ENCODE data around the gene OPCML.

DNA sequence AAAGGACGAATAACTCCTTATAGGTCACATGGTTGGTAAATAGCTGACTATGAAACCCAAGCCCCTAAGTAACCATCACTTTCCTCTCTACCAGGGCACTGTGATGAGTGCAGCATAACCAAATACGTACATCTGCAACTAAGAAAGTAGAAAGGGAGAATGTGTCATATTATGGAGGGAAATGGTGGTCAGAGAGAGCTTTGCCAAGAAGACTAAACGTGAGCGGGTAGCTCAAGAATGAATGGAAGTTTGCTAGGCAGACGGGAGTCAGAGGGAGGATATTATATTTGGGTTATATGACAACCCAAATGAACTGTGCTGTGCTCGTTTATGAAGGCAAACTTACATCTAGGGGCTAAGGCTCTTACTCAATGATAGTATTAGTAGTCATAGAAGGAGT is 537.3 kb downstream of the OPCML start:
- TF ChIP-seq, protein P1, sequence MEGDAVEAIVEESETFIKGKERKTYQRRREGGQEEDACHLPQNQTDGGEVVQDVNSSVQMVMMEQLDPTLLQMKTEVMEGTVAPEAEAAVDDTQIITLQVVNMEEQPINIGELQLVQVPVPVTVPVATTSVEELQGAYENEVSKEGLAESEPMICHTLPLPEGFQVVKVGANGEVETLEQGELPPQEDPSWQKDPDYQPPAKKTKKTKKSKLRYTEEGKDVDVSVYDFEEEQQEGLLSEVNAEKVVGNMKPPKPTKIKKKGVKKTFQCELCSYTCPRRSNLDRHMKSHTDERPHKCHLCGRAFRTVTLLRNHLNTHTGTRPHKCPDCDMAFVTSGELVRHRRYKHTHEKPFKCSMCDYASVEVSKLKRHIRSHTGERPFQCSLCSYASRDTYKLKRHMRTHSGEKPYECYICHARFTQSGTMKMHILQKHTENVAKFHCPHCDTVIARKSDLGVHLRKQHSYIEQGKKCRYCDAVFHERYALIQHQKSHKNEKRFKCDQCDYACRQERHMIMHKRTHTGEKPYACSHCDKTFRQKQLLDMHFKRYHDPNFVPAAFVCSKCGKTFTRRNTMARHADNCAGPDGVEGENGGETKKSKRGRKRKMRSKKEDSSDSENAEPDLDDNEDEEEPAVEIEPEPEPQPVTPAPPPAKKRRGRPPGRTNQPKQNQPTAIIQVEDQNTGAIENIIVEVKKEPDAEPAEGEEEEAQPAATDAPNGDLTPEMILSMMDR (conservative IDR thresholded peaks at IDR 0.05): no peak
- no peak for TF ChIP-seq EZH2 (IDR thresholded peaks at IDR 0.05; ENCODE audit: low read depth)

All from PC-9 (cell line).